Measurements from ENCODE around the gene PFN4. TPM values are rescaled to one million over a fixed set of nuclear protein-coding genes. Genes with fewer than 3 reads are reported as not detected.

The PFN4 gene
- total and polyA plus RNA-seq, 2 donors (not counting 1 experiment from before 2014, with no cell fraction given), result 0.26 to 0.66 TPM

DNA sequence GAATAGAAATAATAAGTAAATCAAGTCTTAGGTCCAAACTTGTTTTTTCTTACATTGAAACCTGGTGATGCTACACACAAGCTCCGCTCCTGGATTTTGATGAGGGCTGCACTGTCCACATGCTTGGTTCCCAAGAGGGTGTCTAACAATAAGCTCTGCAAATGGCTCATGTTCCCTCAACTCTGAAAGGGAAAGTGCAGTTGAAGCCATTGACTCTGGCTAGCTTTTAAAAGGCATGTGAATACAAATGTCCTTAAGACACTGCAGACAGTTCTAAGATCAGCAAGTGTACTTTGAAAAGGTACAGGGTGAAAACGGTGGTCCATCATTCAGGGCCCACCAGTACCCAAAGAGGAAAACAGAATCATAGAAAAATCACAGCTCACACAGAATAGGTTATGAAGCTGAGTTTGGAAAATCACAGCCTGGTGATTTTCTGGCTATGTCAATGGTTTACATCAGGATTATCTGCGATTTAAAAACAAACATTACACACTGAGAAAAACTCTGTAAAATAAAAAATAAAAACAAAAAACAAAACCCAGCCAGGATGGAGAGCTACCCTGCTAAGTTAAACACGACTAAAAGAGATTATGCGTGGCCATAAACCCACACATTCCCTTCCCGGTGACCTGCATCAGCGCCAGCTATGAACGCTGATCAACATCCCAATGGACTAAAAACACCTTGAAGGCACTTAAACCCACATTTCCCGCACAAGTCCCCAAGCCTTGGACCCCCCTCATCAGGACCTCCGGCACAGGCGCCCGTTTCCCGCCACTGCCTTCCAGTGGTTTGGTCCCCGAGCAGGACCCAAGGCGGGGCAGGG is 554 bp downstream of the PFN4 start:
- Histone ChIP-seq H2AFZ (ENCODE audit: low read length) (peak overlapping the region; percentile 79), H3K9ac (ENCODE audit: insufficient read depth, low read length) (peak overlapping the region; percentile 77), H3K27ac (ENCODE audit: insufficient read depth, low read length) (peak overlapping the region; percentile 77), H3K4me3 (replicated peaks in 1 of 4; ENCODE audit: control extremely low read depth in 1 of 4, insufficient read depth in 1 of 4, low read depth in 3 of 4, low read length in 4 of 4) (peak overlapping the region; percentile 37 to 79 (median 67)), H3K4me2 (ENCODE audit: extremely low read depth, insufficient read depth, low read length) (peak overlapping the region; percentile 69), H3K9me3 (ENCODE audit: control insufficient read depth, insufficient read depth, low read depth, low read length) (no peaks in the 10 kb centered on the region), H3K36me3 (ENCODE audit: control insufficient read depth, insufficient read depth, low read length) (no peaks in the 10 kb centered on the region), H3K4me1 (ENCODE audit: control insufficient read depth, extremely low read depth, insufficient read depth, low read length) (no peaks in the 10 kb centered on the region), H3K79me2 (ENCODE audit: control insufficient read depth, insufficient read depth, low read length) (no peaks in the 10 kb centered on the region), H4K20me1 (ENCODE audit: control insufficient read depth, extremely low read depth, insufficient read depth, low read length) (no peaks in the 10 kb centered on the region), H3K27me3 (ENCODE audit: control insufficient read depth, insufficient read depth, low read length) (no peaks in the 10 kb centered on the region)
- TF ChIP-seq CTCF (conservative IDR thresholded peaks at IDR 0.05 in 1 of 2, IDR thresholded peaks at IDR 0.05 in 1 of 2; ENCODE audit: low read depth in 1 of 2, low read length in 2 of 2) (no peak), EZH2 (IDR thresholded peaks at IDR 0.05; ENCODE audit: low read length, missing control alignments) (no peak)
- DNase-seq (ENCODE audit: low read depth in 2 of 2), result peak in 1 of 2 donors; percentile 11

DNA sequence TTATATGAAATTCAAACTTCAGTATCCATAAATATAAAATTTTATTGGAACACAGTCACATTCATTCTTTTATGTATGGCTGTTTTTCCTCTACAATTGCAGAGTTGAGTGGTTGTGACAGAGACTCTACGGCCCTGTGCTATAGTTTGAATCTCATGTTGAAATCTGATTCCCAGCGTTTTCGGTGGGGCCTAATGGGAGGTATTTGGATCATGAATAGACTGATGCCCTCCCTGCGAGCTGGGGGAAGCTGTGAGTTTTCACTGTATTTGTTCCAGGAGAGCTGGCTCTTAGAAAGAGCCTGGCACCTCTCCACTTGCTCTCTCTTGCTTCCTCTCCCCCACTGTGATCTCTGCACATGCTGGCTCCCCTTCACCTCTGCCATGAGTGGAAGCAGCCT is 1.7 kb downstream of the PFN4 start:
- Histone ChIP-seq H3K4me1 (ENCODE audit: control insufficient read depth, extremely low read depth, insufficient read depth, low read length) (no peaks in the 10 kb centered on the region), H3K9ac (ENCODE audit: insufficient read depth, low read length) (no peak overlapping the region), H4K20me1 (ENCODE audit: control insufficient read depth, extremely low read depth, insufficient read depth, low read length) (no peaks in the 10 kb centered on the region), H3K79me2 (ENCODE audit: control insufficient read depth, insufficient read depth, low read length) (no peaks in the 10 kb centered on the region), H3K9me3 (ENCODE audit: control insufficient read depth, insufficient read depth, low read depth, low read length) (no peaks in the 10 kb centered on the region), H3K4me3 (replicated peaks in 1 of 4; ENCODE audit: control extremely low read depth in 1 of 4, insufficient read depth in 1 of 4, low read depth in 3 of 4, low read length in 4 of 4) (no peak overlapping the region), H3K4me2 (ENCODE audit: extremely low read depth, insufficient read depth, low read length) (no peak overlapping the region), H3K27ac (ENCODE audit: insufficient read depth, low read length) (no peak overlapping the region), H3K27me3 (ENCODE audit: control insufficient read depth, insufficient read depth, low read length) (no peaks in the 10 kb centered on the region), H2AFZ (ENCODE audit: low read length) (no peak overlapping the region), H3K36me3 (ENCODE audit: control insufficient read depth, insufficient read depth, low read length) (no peaks in the 10 kb centered on the region)
- peak in 1 of 2 donors; percentile 10 for DNase-seq (ENCODE audit: low read depth in 2 of 2)
- TF ChIP-seq CTCF (conservative IDR thresholded peaks at IDR 0.05 in 1 of 2, IDR thresholded peaks at IDR 0.05 in 1 of 2; ENCODE audit: low read depth in 1 of 2, low read length in 2 of 2) (no peak), EZH2 (IDR thresholded peaks at IDR 0.05; ENCODE audit: low read length, missing control alignments) (no peak)

DNA sequence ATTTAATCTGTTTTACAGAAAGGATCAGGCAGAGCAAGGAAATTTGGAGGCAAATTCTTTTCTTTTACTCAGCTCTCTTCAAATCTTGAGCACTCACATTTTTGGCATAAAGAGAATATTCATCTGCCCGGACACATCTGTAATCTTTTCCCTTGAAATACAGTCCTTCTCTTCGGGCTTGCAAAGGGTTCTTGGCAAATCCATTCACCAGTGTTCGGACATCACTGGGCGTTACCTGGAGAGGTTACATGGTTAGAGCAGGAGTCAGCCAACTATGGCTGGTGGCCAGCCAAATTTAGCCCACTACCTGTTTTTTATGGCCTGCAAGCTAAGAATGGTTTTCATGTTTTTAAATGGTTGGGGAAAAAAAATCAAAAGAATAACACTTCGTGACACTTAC is 2.1 kb downstream of the PFN4 start:
- H4K20me1 ChIP-seq (ENCODE audit: control insufficient read depth, extremely low read depth, insufficient read depth, low read length), result no peaks in the 10 kb centered on the region
- H3K9ac ChIP-seq (ENCODE audit: insufficient read depth, low read length), result no peak overlapping the region
- H3K9me3 ChIP-seq (ENCODE audit: control insufficient read depth, insufficient read depth, low read depth, low read length), result no peaks in the 10 kb centered on the region
- H3K79me2 ChIP-seq (ENCODE audit: control insufficient read depth, insufficient read depth, low read length), result no peaks in the 10 kb centered on the region
- no peak for DNase-seq (ENCODE audit: low read depth in 2 of 2)
- no peaks in the 10 kb centered on the region for H3K36me3 ChIP-seq (ENCODE audit: control insufficient read depth, insufficient read depth, low read length)
- H2AFZ ChIP-seq (ENCODE audit: low read length), result no peak overlapping the region
- no peaks in the 10 kb centered on the region for H3K27me3 ChIP-seq (ENCODE audit: control insufficient read depth, insufficient read depth, low read length)
- H3K27ac ChIP-seq (ENCODE audit: insufficient read depth, low read length), result no peak overlapping the region
- TF ChIP-seq CTCF (conservative IDR thresholded peaks at IDR 0.05 in 1 of 2, IDR thresholded peaks at IDR 0.05 in 1 of 2; ENCODE audit: low read depth in 1 of 2, low read length in 2 of 2), result no peak
- no peak for TF ChIP-seq EZH2 (IDR thresholded peaks at IDR 0.05; ENCODE audit: low read length, missing control alignments)
- no peak overlapping the region for H3K4me3 ChIP-seq (replicated peaks in 1 of 4; ENCODE audit: control extremely low read depth in 1 of 4, insufficient read depth in 1 of 4, low read depth in 3 of 4, low read length in 4 of 4)
- no peaks in the 10 kb centered on the region for H3K4me1 ChIP-seq (ENCODE audit: control insufficient read depth, extremely low read depth, insufficient read depth, low read length)
- H3K4me2 ChIP-seq (ENCODE audit: extremely low read depth, insufficient read depth, low read length), result no peak overlapping the region
